ENCODE data around the gene PTPRT.

DNA sequence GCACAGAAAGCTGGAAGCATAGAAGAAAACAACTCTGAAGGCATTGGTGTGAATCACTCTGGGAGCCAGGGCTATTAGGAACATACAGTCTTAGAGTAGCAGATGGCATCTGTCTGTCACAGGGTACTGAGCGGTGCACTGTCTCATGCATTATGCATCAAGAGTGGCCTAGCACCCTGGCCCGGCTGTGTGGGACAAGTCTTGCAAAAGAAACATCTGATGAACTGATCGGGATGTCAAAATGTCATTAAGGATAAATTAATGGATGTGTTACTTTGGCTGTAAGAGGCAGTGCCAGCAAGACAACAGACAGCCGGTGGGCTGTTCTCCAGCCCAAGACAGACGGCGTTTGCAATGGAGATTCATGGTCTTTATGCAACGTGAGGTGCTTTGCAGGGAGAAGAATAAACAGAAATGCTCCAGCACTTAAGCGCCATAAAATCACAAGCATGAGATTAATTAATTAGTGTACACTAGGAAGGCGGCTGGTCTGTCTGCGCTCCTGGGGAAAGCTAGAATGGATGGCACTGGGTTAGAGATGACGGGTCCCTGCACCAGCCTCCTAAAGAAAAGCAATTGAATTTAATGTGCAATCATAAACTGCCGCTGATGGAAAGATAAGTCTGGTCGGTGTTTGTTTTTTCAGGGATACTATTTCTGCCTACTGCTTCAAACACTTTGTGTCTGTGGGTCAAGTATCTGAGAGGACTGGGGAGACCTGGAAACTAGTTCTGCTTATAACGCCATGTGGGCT lies 970.9 kb downstream of the PTPRT start:
- TF ChIP-seq, protein P1, sequence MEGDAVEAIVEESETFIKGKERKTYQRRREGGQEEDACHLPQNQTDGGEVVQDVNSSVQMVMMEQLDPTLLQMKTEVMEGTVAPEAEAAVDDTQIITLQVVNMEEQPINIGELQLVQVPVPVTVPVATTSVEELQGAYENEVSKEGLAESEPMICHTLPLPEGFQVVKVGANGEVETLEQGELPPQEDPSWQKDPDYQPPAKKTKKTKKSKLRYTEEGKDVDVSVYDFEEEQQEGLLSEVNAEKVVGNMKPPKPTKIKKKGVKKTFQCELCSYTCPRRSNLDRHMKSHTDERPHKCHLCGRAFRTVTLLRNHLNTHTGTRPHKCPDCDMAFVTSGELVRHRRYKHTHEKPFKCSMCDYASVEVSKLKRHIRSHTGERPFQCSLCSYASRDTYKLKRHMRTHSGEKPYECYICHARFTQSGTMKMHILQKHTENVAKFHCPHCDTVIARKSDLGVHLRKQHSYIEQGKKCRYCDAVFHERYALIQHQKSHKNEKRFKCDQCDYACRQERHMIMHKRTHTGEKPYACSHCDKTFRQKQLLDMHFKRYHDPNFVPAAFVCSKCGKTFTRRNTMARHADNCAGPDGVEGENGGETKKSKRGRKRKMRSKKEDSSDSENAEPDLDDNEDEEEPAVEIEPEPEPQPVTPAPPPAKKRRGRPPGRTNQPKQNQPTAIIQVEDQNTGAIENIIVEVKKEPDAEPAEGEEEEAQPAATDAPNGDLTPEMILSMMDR (IDR thresholded peaks at IDR 0.05) = no peak
- no peak for TF ChIP-seq POLR2A (IDR thresholded peaks at IDR 0.05)

Measured in Peyer's patch (tissue), 4 donors.